Panc1 (cell line): ENCODE data around the gene TET3. TPM values are rescaled to one million over a fixed set of nuclear protein-coding genes. Genes with fewer than 3 reads are reported as not detected.

Experiments
- ATAC-seq: fragments of 200-7000 bp; cut with Tn5 transposase; 2 replicates; pipeline ENCODE4 v1.9.1; 2020; ENCODE audit warnings: mild to moderate bottlenecking, moderate library complexity
- BruUV-seq: library from RNA; stranded (reverse); fragments of 400-500 nt; replicated peaks from 2 replicates; lab custom pipeline; 2021; lab: Mats Ljungman, UMichigan
- CTCF ChIA-PET: fragments of 300-600 bp; sonication (Branson Sonifier 250); formaldehyde crosslinking; loops from one replicate; lab custom pipeline; 2022; ENCODE audit warnings: antibody characterized with exemption; lab: Charles Lee
- POLR2A ChIA-PET: fragments of 300-600 bp; sonication (Branson Sonifier 250); formaldehyde crosslinking; loops from one replicate; lab custom pipeline; 2022; ENCODE audit warnings: antibody characterized with exemption; lab: Charles Lee
- DNase-seq: peaks from one replicate; pipeline ENCODE4 v3.0.0-alpha.2; 2010; ENCODE audit warnings: low read depth, low spot score
- H3K27ac ChIP-seq: 2 replicates; pipeline ENCODE4 v1.5.1; 2011; ENCODE audit warnings: mild to moderate bottlenecking, low read length, inconsistent platforms
- H3K27me3 ChIP-seq: fragments of 200-500 bp; sonication (Bioruptor generic); 2 replicates; pipeline ENCODE4 v1.6.0; 2014; ENCODE audit warnings: low read length, inconsistent platforms; ENCODE audit not compliant: control insufficient read depth, insufficient read depth
- H3K36me3 ChIP-seq: fragments of 200-500 bp; sonication (Bioruptor generic); 2 replicates; pipeline ENCODE4 v1.5.1; 2014; ENCODE audit warnings: inconsistent platforms, mild to moderate bottlenecking, low read length, moderate library complexity; ENCODE audit not compliant: control insufficient read depth, insufficient read depth
- H3K4me1 ChIP-seq: 2 replicates; pipeline ENCODE4 v1.5.1; 2011; ENCODE audit warnings: inconsistent platforms, mild to moderate bottlenecking, low read length, moderate library complexity; ENCODE audit not compliant: control insufficient read depth, insufficient read depth
- H3K4me3 ChIP-seq, 2 experiments: 2 replicates each; pipeline ENCODE4 v1.5.1; 2011 to 2012; ENCODE audit warnings: low read depth in 2 of 2, low read length in 2 of 2, mild to moderate bottlenecking in 2 of 2, inconsistent platforms in 1 of 2, moderate library complexity in 1 of 2
- H3K9me3 ChIP-seq: fragments of 200-500 bp; sonication (Bioruptor generic); 2 replicates; pipeline ENCODE4 v1.5.1; 2014; ENCODE audit warnings: low read depth, mild to moderate bottlenecking, inconsistent platforms, low read length, moderate library complexity; ENCODE audit not compliant: control insufficient read depth, insufficient read depth
- CTCF ChIP-seq: fragments of 450-650 bp; IDR thresholded peaks from 2 replicates; pipeline ENCODE4 v1.5.1; 2017; ENCODE audit warnings: mild to moderate bottlenecking
- POLR2AphosphoS5 ChIP-seq: IDR thresholded peaks from 2 replicates; pipeline ENCODE4 v1.6.1; 2012; ENCODE audit warnings: mild to moderate bottlenecking, low read depth, low read length, moderate library complexity
- REST ChIP-seq, 2 experiments: IDR thresholded peaks; 2 replicates each; pipeline ENCODE4 v1.6.1; 2011 to 2012; ENCODE audit warnings: low read depth in 2 of 2, control low read depth in 1 of 2, low read length in 1 of 2, mild to moderate bottlenecking in 1 of 2, moderate library complexity in 1 of 2; ENCODE audit not compliant: insufficient read depth in 1 of 2
- SIN3A ChIP-seq: IDR thresholded peaks from 2 replicates; pipeline ENCODE4 v1.6.1; 2012; ENCODE audit warnings: low read depth, mild to moderate bottlenecking, low read length, moderate library complexity, borderline replicate concordance; ENCODE audit not compliant: insufficient read depth
- TCF7L2 ChIP-seq: IDR thresholded peaks from 2 replicates; pipeline ENCODE4 v1.6.1; 2011; ENCODE audit warnings: mild to moderate bottlenecking, low read depth, low read length, inconsistent platforms
- in situ Hi-C: cut with HindIII; loops from 2 replicates; pipeline ENCODE4 v1.10.0; 2016; ENCODE audit warnings: low sequenced_read_pairs, low pct_unique_long_range_greater_than_20kb
- intact Hi-C: fragments of 100-400 bp; cut with micrococcal nuclease; formaldehyde crosslinking; loops from one replicate; pipeline ENCODE4 v1.10.0; 2022; ENCODE audit not compliant: unreplicated experiment
- total RNA-seq: library from RNA; stranded (reverse); gene quantifications from one replicate; pipeline ENCODE4 v1.2.1, GENCODE V29; 2021; ENCODE audit not compliant: unreplicated experiment

Gene TET3
- total RNA-seq, 1 experiment from 2014 or later: 13.1 TPM

GRCh38 chr2:73961274-73961673, 23.4 kb upstream of the TET3 start:
- ChIA-PET POLR2A (no interaction called here), CTCF (no interaction called here)
- no peaks in the 10 kb centered on the region; the same call in 1 of the 2 replicates for H3K9me3 ChIP-seq
- peaks cover 12% of the 10 kb centered on the region for H3K36me3 ChIP-seq
- no peak for ATAC-seq
- H3K4me3 ChIP-seq: no peak overlapping the region
- no peak for DNase-seq
- no TSS peak for BruUV-seq
- in situ Hi-C loops: no loop called here
- no peaks in the 10 kb centered on the region for H3K27me3 ChIP-seq
- no peak for TF ChIP-seq TCF7L2
- no peak for TF ChIP-seq CTCF
- TF ChIP-seq REST (IDR thresholded peaks at IDR 0.05; ENCODE audit: insufficient read depth in 1 of 2, low read depth in 2 of 2, low read length in 1 of 2): no peak
- no peak for TF ChIP-seq SIN3A
- no peak for TF ChIP-seq POLR2AphosphoS5
- H3K27ac ChIP-seq: no peak overlapping the region
- no peaks in the 10 kb centered on the region for H3K4me1 ChIP-seq
- intact Hi-C loops: no loop called here

- DNase-seq: no peak
- BruUV-seq: no TSS peak
- no peaks in the 10 kb centered on the region; the same call in 1 of the 2 replicates for H3K9me3 ChIP-seq
- no peak for ATAC-seq
- TF ChIP-seq CTCF (no peak), TCF7L2 (no peak), REST (IDR thresholded peaks at IDR 0.05; ENCODE audit: insufficient read depth in 1 of 2, low read depth in 2 of 2, low read length in 1 of 2) (no peak), POLR2AphosphoS5 (no peak), SIN3A (no peak)
- no peaks in the 10 kb centered on the region for H3K27me3 ChIP-seq
- in situ Hi-C loops: no loop called here
- H3K4me1 ChIP-seq: no peaks in the 10 kb centered on the region
- H3K27ac ChIP-seq: no peak overlapping the region
- H3K36me3 ChIP-seq: peaks cover 12% of the 10 kb centered on the region
- H3K4me3 ChIP-seq: no peak overlapping the region
- POLR2A ChIA-PET: no interaction called here
- CTCF ChIA-PET: no interaction called here
- intact Hi-C loops: no loop called here
These were observed 22.7 kb upstream of the TET3 start for GRCh38 chr2:73961823-73962615.
